ENCODE data around the gene ULBP3. TPM values are rescaled to one million over a fixed set of nuclear protein-coding genes. Genes with fewer than 3 reads are reported as not detected.

ULBP3 gene
- total and polyA plus RNA-seq, 9 of the 15 experiments (the other 6 are each of a cell fraction or from before 2014, with no cell fraction given), result 0.25 to 0.33 TPM; not detected in 7

DNA sequence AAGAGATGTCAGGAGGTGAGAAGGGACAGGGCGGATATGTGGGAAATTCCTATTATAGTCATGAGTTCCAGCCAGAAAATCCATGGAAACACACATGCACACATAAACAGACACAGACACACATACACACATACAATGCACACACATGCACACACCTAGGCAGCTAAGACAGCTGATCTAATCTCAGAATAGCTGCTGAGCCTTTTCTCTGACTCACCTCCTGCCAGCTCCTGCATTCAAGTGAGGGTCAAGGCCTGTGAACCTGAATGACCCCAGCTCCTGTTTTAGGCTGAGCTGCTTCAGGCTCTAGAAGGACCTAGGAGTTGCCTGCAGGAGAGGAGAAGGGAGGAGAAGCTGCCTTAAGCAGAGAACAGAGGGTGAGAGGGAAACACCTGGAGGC lies 22.0 kb downstream of the ULBP3 start:
- no peak; the same call in 1 of the 3 replicates for ATAC-seq
- Histone ChIP-seq H3K79me2 (ENCODE audit: control insufficient read depth, insufficient read depth, low read length) (no peaks in the 10 kb centered on the region), H3K36me3 (ENCODE audit: control insufficient read depth, insufficient read depth, low read length) (no peaks in the 10 kb centered on the region), H3K9ac (ENCODE audit: insufficient read depth in 1 of 2, low read depth in 2 of 2, low read length in 2 of 2) (no peak overlapping the region), H3K4me1 (replicated peaks in 1 of 2; ENCODE audit: control insufficient read depth in 2 of 2, insufficient read depth in 2 of 2, low read length in 2 of 2) (no peaks in the 10 kb centered on the region), H3K4me2 (ENCODE audit: insufficient read depth, low read length) (no peak overlapping the region), H3K9me3 (replicated peaks; ENCODE audit: control insufficient read depth, insufficient read depth, low read depth, low read length) (no peaks in the 10 kb centered on the region), H4K20me1 (replicated peaks; ENCODE audit: control insufficient read depth, insufficient read depth, low read length) (peaks cover 3% of the 10 kb centered on the region; the same call in 1 of the 2 replicates), H3K27ac (ENCODE audit: extremely low read depth, low read depth, low read length) (no peak overlapping the region), H3K4me3 (no peak overlapping the region), H2AFZ (ENCODE audit: low read depth, low read length) (no peak overlapping the region), H3K27me3 (ENCODE audit: control insufficient read depth in 2 of 2, insufficient read depth in 2 of 2, low read length in 2 of 2) (peaks cover 47 to 60% of the 10 kb centered on the region in 2 experiments), H3K9me1 (ENCODE audit: control insufficient read depth, insufficient read depth, low read length) (peaks cover 3% of the 10 kb centered on the region)
- FAIRE-seq, result no peak
- WGBS (ENCODE audit: insufficient coverage, low coverage, missing lambda C conversion rate), result 0% methylated on average over 1 of the region's 1 CpG
- intact Hi-C loops (cut with micrococcal nuclease) (no loop called here), in situ Hi-C loops (cut with MboI) (no loop called here)
- ChIA-PET POLR2A (interaction anchor here (0.5 to 0.6 kb wide), 2 partner anchors 76 to 523 kb away, joined by 3 to 4 read pairs; no protein-coding TSS in a partner anchor), CTCF (ENCODE audit: low intra/inter-chr PET ratio) (no interaction called here)
- no TSS peak for BruUV-seq (replicated peaks)
- peak in 1 of 4 experiments; percentile 11 for DNase-seq (ENCODE audit: extremely low read depth in 1 of 4, low spot score in 3 of 4)
- TF ChIP-seq, protein P1, sequence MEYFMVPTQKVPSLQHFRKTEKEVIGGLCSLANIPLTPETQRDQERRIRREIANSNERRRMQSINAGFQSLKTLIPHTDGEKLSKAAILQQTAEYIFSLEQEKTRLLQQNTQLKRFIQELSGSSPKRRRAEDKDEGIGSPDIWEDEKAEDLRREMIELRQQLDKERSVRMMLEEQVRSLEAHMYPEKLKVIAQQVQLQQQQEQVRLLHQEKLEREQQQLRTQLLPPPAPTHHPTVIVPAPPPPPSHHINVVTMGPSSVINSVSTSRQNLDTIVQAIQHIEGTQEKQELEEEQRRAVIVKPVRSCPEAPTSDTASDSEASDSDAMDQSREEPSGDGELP (CRISPR knock-in tag; IDR thresholded peaks at IDR 0.05; ENCODE audit: borderline replicate concordance), result no peak
- TF ChIP-seq, protein P2, sequence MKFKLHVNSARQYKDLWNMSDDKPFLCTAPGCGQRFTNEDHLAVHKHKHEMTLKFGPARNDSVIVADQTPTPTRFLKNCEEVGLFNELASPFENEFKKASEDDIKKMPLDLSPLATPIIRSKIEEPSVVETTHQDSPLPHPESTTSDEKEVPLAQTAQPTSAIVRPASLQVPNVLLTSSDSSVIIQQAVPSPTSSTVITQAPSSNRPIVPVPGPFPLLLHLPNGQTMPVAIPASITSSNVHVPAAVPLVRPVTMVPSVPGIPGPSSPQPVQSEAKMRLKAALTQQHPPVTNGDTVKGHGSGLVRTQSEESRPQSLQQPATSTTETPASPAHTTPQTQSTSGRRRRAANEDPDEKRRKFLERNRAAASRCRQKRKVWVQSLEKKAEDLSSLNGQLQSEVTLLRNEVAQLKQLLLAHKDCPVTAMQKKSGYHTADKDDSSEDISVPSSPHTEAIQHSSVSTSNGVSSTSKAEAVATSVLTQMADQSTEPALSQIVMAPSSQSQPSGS (CRISPR knock-in tag; IDR thresholded peaks at IDR 0.05), result no peak
- TF ChIP-seq, protein P3, sequence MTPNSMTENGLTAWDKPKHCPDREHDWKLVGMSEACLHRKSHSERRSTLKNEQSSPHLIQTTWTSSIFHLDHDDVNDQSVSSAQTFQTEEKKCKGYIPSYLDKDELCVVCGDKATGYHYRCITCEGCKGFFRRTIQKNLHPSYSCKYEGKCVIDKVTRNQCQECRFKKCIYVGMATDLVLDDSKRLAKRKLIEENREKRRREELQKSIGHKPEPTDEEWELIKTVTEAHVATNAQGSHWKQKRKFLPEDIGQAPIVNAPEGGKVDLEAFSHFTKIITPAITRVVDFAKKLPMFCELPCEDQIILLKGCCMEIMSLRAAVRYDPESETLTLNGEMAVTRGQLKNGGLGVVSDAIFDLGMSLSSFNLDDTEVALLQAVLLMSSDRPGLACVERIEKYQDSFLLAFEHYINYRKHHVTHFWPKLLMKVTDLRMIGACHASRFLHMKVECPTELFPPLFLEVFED (CRISPR knock-in tag; conservative IDR thresholded peaks at IDR 0.05), result no peak
- TF ChIP-seq, protein P4, sequence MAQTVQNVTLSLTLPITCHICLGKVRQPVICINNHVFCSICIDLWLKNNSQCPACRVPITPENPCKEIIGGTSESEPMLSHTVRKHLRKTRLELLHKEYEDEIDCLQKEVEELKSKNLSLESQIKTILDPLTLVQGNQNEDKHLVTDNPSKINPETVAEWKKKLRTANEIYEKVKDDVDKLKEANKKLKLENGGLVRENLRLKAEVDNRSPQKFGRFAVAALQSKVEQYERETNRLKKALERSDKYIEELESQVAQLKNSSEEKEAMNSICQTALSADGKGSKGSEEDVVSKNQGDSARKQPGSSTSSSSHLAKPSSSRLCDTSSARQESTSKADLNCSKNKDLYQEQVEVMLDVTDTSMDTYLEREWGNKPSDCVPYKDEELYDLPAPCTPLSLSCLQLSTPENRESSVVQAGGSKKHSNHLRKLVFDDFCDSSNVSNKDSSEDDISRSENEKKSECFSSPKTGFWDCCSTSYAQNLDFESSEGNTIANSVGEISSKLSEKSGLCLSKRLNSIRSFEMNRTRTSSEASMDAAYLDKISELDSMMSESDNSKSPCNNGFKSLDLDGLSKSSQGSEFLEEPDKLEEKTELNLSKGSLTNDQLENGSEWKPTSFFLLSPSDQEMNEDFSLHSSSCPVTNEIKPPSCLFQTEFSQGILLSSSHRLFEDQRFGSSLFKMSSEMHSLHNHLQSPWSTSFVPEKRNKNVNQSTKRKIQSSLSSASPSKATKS (CRISPR knock-in tag; IDR thresholded peaks at IDR 0.05), result no peak
- TF ChIP-seq CBFB (CRISPR knock-in tag; IDR thresholded peaks at IDR 0.05), result no peak
- TF ChIP-seq, protein P5, sequence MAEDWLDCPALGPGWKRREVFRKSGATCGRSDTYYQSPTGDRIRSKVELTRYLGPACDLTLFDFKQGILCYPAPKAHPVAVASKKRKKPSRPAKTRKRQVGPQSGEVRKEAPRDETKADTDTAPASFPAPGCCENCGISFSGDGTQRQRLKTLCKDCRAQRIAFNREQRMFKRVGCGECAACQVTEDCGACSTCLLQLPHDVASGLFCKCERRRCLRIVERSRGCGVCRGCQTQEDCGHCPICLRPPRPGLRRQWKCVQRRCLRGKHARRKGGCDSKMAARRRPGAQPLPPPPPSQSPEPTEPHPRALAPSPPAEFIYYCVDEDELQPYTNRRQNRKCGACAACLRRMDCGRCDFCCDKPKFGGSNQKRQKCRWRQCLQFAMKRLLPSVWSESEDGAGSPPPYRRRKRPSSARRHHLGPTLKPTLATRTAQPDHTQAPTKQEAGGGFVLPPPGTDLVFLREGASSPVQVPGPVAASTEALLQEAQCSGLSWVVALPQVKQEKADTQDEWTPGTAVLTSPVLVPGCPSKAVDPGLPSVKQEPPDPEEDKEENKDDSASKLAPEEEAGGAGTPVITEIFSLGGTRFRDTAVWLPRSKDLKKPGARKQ (CRISPR knock-in tag; IDR thresholded peaks at IDR 0.05), result no peak
- peak; percentile 55; the same call in 1 of the 2 replicates for TF ChIP-seq FOSL1 (tag; conservative IDR thresholded peaks at IDR 0.05)
- no peak for TF ChIP-seq BHLHE40 (IDR thresholded peaks at IDR 0.05; ENCODE audit: low read length)
